Activated T-cell treated with anti-CD3 and anti-CD28 coated beads, Interleukin-2, amount 50 U/mL, for 72 hours (primary cell): Measurements from ENCODE around the gene MAPK14. TPM values are rescaled to one million over a fixed set of nuclear protein-coding genes. Genes with fewer than 3 reads are reported as not detected.

Experiments used
- ATAC-seq, 2 donors: fragments of 150-1000 bp; cut with Tn5 transposase; replicated peaks in 1 of 2; 2 replicates each; pipeline ENCODE4 v1.10.0; 2021; ENCODE audit warnings: moderate library complexity in 2 of 2, mild to moderate bottlenecking in 1 of 2
- DNase-seq, 2 donors: peaks; one replicate each; pipeline ENCODE4 v3.0.0; 2021 to 2022; ENCODE audit warnings: mixed read lengths in 1 of 2
- H3K27ac Mint-ChIP-seq: one replicate; pipeline ENCODE4 v1.8.0; 2022; ENCODE audit warnings: mild to moderate bottlenecking, moderate library complexity, mixed read lengths
- H3K27me3 Mint-ChIP-seq: one replicate; pipeline ENCODE4 v1.8.0; 2022; ENCODE audit warnings: low read depth, mixed read lengths
- H3K36me3 Mint-ChIP-seq, 2 donors: one replicate each; pipeline ENCODE4 v1.8.0; 2022; ENCODE audit warnings: mixed read lengths in 2 of 2, mild to moderate bottlenecking in 1 of 2; ENCODE audit not compliant: insufficient read depth in 2 of 2
- H3K4me1 Mint-ChIP-seq: one replicate; pipeline ENCODE4 v1.8.0; 2022; ENCODE audit warnings: low read depth, mixed read lengths
- H3K4me3 Mint-ChIP-seq, 2 donors: one replicate each; pipeline ENCODE4 v1.8.0; 2022; ENCODE audit warnings: mild to moderate bottlenecking in 2 of 2, mixed read lengths in 2 of 2, moderate library complexity in 2 of 2
- H3K9me3 Mint-ChIP-seq, 2 donors: one replicate each; pipeline ENCODE4 v1.8.0; 2022; ENCODE audit warnings: mixed read lengths in 2 of 2
- total RNA-seq, 2 donors: library from RNA; stranded (reverse); gene quantifications; one replicate each; pipeline ENCODE4 v1.2.3, GENCODE V29; 2022

MAPK14 gene
- total RNA-seq, 2 donors from 2014 or later = 53.0 to 63.4 TPM

DNA sequence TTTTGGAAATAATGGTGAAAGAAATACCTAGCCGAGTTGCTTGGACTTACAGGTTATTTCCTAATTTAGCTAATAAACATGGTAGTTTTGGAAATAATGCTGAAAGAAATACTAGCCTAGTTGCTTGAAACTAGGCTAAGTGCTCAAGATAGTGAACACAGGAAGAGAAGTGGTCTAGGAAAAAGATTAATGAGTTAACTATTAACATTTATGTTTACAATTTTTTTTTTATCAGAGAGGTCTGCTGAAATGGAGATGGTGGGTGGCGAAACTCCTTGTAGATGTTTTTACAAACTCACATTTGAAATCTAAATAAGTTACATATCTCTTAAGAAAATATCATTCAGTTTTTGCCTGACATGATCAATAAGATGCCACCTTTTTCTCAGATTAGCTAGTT lies 39.2 kb downstream of the MAPK14 start:
- H3K4me1 Mint-ChIP-seq = peaks cover 42% of the 10 kb centered on the region
- peaks cover 0 to 4% of the 10 kb centered on the region in 2 donors for H3K36me3 Mint-ChIP-seq
- no peak overlapping the region for H3K4me3 Mint-ChIP-seq
- H3K27me3 Mint-ChIP-seq = no peaks in the 10 kb centered on the region
- peak overlapping the region; percentile 83 for H3K27ac Mint-ChIP-seq
- no peaks in the 10 kb centered on the region for H3K9me3 Mint-ChIP-seq
- no peak for ATAC-seq
- DNase-seq = no peak

DNA sequence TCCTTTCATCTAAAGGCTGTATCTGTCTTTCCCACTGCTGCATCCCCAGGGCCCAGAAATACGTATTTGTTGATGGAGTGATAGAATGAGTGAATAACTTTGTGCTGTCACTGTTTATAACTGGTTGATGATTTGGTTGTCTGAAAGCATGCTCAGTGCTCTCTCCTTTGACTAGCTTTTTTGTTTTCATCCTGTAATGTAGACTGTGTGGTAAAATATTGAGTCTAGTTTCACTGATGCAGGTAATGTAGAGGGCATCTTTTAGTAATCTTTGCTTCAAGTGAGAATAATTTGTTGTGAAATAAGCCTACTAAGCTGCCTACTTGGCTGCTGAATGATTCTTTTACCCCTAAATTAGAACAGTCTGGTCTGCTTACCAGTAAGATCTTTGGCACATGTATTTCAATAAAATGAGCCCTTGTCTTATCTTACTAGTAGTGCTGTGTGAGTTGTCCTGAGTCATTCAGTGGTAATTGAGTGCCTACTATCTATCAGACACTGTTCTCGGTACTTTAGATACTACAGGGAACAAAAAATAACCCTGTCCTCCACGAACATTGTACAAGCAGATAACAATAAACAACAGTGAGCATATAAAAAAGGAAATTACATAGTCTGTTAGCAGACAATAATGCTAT lies 39.9 kb downstream of the MAPK14 start:
- H3K27me3 Mint-ChIP-seq = no peaks in the 10 kb centered on the region
- H3K9me3 Mint-ChIP-seq = no peaks in the 10 kb centered on the region
- H3K36me3 Mint-ChIP-seq = peaks cover 0 to 4% of the 10 kb centered on the region in 2 donors
- DNase-seq = no peak
- ATAC-seq = peak; percentile 59 to 89
- peaks cover 42% of the 10 kb centered on the region for H3K4me1 Mint-ChIP-seq
- H3K27ac Mint-ChIP-seq = peak overlapping the region; percentile 73
- H3K4me3 Mint-ChIP-seq = no peak overlapping the region

DNA sequence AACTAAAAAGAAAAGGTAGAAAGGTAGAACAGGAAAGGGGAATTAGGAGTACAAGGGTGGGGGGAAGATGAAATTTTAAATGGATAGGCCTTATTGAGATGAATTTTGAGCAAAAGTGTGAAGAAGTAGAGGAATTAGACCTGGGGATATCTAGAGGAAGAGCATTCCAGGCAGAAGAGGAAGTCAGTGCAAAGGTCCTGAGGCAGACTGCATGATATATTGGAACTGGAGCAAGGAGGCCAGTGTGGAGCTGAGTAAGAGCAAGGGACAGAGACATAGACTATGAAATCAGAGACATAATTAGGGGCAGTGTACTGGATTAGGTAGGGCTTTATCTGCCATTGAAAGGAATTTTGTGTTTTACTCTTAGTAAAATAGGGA lies 40.4 kb downstream of the MAPK14 start:
- Mint-ChIP-seq H3K4me1 (peaks cover 42% of the 10 kb centered on the region), H3K27me3 (no peaks in the 10 kb centered on the region), H3K36me3 (peaks cover 0 to 4% of the 10 kb centered on the region in 2 donors), H3K9me3 (no peaks in the 10 kb centered on the region), H3K27ac (peak overlapping the region; percentile 73), H3K4me3 (no peak overlapping the region)
- no peak for ATAC-seq
- DNase-seq = no peak

DNA sequence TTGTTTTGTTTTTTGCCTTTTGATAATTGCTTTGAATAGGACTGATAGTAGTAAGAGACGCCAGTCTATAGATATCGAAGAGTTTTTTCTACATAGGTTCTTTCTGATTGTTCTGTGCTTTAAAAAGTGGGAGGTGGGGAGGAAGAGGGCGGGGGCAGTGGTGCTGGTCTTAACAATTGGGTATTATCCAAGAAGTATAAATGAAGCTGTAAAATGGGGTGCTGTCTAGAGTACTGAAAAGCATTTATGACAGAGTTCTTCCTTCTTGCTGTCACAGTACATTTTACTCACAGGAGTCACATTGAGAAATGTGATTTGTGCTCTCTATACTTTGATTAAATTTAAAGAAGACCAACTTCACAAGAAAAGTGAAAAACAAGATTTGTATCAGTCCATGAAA lies 41.0 kb downstream of the MAPK14 start:
- peaks cover 42% of the 10 kb centered on the region for H3K4me1 Mint-ChIP-seq
- H3K36me3 Mint-ChIP-seq = peaks cover 1 to 3% of the 10 kb centered on the region in 2 donors
- ATAC-seq = no peak
- H3K9me3 Mint-ChIP-seq = no peaks in the 10 kb centered on the region
- no peak for DNase-seq
- H3K27me3 Mint-ChIP-seq = no peaks in the 10 kb centered on the region
- no peak overlapping the region for H3K27ac Mint-ChIP-seq
- no peak overlapping the region for H3K4me3 Mint-ChIP-seq

DNA sequence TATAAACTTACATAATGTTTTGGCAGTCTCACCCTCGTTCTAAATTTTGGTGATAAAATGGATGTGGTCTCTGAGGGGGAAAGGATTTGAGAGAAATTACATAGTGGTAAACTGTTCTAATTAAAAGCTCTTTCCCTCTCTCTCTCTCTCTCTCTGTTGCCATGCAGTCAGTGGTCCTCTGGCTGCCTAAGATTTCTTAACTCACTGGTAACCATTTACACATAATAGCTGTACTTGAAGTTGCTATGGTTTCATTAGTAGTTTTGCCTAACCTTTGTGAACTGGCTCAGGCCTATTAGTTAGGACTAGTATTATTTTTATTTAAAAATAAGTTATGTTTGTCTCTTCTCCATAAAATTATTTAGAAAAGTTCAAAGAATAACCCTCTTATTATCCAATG lies 42.0 kb downstream of the MAPK14 start:
- ATAC-seq (no peak), DNase-seq (no peak)
- H3K36me3 Mint-ChIP-seq = peaks cover 2 to 3% of the 10 kb centered on the region in 2 donors
- H3K27me3 Mint-ChIP-seq = no peaks in the 10 kb centered on the region
- no peak overlapping the region for H3K27ac Mint-ChIP-seq
- peaks cover 38% of the 10 kb centered on the region for H3K4me1 Mint-ChIP-seq
- H3K9me3 Mint-ChIP-seq = no peaks in the 10 kb centered on the region
- H3K4me3 Mint-ChIP-seq = no peak overlapping the region

DNA sequence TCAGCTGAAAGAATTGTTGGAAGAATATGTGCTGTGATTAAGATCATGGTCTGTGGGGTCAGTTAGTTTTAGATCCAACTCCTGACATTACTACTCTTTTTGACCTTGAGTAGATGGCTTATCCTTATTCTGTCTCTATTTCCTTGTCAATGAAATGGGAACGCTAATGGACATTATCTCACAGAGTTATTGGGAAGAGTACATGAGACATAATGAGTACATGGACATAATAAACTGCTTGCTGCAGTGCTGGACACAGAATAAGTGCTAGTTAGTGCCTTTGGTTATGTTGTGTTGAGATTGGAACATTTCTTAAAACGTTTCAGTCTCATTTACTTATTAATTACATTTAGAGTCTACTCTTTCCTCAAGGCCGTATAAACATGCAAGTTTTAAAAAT lies 42.6 kb downstream of the MAPK14 start:
- Mint-ChIP-seq H3K27me3 (no peaks in the 10 kb centered on the region), H3K36me3 (peaks cover 3% of the 10 kb centered on the region in 2 donors), H3K27ac (no peak overlapping the region), H3K9me3 (no peaks in the 10 kb centered on the region), H3K4me3 (no peak overlapping the region), H3K4me1 (peaks cover 31% of the 10 kb centered on the region)
- DNase-seq (no peak), ATAC-seq (no peak)

DNA sequence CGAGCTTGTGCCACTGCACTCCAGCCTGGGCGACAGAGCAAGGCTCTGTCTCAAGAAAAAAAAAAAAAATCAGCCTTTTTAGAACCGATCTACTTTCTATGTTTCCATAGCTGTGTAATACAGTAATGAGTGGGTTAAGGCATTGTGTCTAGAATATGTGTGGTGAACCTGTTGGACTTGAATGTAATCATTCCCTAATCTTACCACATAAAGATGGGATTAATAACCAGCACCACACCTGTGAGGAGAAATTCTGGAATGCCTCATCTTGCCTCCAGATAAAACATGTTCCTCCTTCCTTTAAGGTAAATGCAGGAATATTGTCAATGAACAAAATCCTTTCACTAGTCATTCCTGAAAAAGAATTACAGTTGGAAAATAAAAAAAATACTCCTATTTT lies 43.7 kb downstream of the MAPK14 start:
- DNase-seq (no peak), ATAC-seq (no peak)
- no peaks in the 10 kb centered on the region for H3K27me3 Mint-ChIP-seq
- peaks cover 3 to 6% of the 10 kb centered on the region in 2 donors for H3K36me3 Mint-ChIP-seq
- peaks cover 29% of the 10 kb centered on the region for H3K4me1 Mint-ChIP-seq
- H3K27ac Mint-ChIP-seq = no peak overlapping the region
- H3K4me3 Mint-ChIP-seq = no peak overlapping the region
- H3K9me3 Mint-ChIP-seq = no peaks in the 10 kb centered on the region

DNA sequence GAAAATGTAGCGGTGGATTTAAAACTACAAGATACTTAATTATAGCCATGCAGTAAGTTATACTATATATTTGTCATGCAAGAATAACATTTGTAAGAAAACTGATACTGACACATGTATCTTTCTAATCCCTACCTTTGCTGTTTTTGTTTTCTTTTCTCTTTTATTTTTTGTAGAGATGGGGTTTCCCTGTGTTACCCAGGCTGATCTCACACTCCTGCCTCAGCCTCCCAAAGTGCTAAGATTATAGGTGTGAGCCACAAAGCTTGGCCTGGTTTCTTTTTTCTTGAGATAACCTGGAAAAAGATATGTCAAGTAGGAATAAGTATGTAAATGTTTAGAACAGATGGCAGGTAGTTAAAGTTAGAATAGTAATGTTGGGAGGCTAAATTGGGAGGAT lies 44.1 kb downstream of the MAPK14 start:
- no peak for DNase-seq
- ATAC-seq = no peak
- Mint-ChIP-seq H3K9me3 (no peaks in the 10 kb centered on the region), H3K4me3 (no peak overlapping the region), H3K36me3 (peaks cover 3 to 6% of the 10 kb centered on the region in 2 donors), H3K4me1 (peaks cover 25% of the 10 kb centered on the region), H3K27ac (peak overlapping the region; percentile 58), H3K27me3 (no peaks in the 10 kb centered on the region)

DNA sequence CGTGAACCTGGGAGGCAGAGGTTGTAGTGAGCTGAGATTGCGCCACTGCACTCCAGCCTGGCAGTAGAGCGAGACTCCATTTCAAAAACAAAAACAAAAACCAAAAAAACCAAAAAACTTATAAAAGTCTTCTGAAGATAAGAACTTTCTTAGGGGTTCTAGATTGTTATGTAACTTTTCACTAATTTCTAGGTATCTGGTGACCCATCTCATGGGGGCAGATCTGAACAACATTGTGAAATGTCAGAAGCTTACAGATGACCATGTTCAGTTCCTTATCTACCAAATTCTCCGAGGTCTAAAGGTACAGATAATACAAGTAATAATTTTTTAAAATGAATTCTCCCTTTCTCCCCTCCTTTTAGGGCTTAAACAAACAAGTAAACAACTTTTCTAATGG lies 45.1 kb downstream of the MAPK14 start:
- H3K9me3 Mint-ChIP-seq = no peaks in the 10 kb centered on the region
- H3K27ac Mint-ChIP-seq = peak overlapping the region; percentile 33
- ATAC-seq = no peak

DNA sequence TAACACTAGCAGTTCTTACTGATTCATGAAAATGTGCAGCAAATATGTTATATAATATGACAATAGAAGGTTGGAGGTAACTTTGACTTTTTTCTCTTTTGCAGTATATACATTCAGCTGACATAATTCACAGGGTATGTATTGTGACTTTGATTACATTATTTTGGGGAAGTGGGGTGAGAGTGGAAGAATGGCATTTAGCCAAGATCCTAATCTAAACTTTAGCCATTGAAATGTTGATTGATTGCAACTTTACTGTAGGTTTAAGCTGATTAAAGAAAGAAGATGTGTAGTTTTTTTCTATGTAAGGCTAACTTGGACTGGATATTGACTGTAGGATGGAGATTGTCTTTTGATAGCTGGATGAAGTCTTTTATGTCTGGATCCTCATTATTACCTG lies 46.0 kb downstream of the MAPK14 start:
- Mint-ChIP-seq H3K27ac (no peak overlapping the region), H3K4me1 (peaks cover 8% of the 10 kb centered on the region), H3K9me3 (no peaks in the 10 kb centered on the region), H3K4me3 (no peak overlapping the region), H3K27me3 (no peaks in the 10 kb centered on the region), H3K36me3 (peaks cover 3 to 8% of the 10 kb centered on the region in 2 donors)
- DNase-seq (no peak), ATAC-seq (no peak)

More for the DNA sequence above, 45.1 kb downstream of the MAPK14 start:
- H3K36me3 Mint-ChIP-seq = peaks cover 3 to 6% of the 10 kb centered on the region in 2 donors
- no peak overlapping the region for H3K4me3 Mint-ChIP-seq
- no peak for DNase-seq
- no peaks in the 10 kb centered on the region for H3K27me3 Mint-ChIP-seq
- H3K4me1 Mint-ChIP-seq = peaks cover 17% of the 10 kb centered on the region

DNA sequence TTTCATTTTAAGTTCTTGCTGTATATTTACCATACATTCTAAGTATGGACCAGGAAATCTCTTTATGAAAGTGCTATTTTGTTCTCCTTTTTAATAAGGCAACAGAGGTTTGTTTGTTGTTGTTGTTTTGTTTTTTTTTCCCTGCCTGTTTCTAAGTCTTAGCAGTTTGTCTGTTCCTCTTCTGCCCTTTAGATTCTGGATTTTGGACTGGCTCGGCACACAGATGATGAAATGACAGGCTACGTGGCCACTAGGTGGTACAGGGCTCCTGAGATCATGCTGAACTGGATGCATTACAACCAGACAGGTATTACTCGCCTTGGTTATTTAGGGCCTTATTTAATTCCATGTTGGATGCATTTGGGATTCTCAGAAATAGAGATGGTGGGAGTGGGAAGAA lies 48.0 kb downstream of the MAPK14 start:
- Mint-ChIP-seq H3K4me3 (no peak overlapping the region), H3K4me1 (peaks cover 12% of the 10 kb centered on the region), H3K27me3 (no peaks in the 10 kb centered on the region), H3K36me3 (peaks cover 9 to 21% of the 10 kb centered on the region in 2 donors), H3K9me3 (no peaks in the 10 kb centered on the region), H3K27ac (peak overlapping the region; percentile 20)
- DNase-seq = no peak
- ATAC-seq = no peak

DNA sequence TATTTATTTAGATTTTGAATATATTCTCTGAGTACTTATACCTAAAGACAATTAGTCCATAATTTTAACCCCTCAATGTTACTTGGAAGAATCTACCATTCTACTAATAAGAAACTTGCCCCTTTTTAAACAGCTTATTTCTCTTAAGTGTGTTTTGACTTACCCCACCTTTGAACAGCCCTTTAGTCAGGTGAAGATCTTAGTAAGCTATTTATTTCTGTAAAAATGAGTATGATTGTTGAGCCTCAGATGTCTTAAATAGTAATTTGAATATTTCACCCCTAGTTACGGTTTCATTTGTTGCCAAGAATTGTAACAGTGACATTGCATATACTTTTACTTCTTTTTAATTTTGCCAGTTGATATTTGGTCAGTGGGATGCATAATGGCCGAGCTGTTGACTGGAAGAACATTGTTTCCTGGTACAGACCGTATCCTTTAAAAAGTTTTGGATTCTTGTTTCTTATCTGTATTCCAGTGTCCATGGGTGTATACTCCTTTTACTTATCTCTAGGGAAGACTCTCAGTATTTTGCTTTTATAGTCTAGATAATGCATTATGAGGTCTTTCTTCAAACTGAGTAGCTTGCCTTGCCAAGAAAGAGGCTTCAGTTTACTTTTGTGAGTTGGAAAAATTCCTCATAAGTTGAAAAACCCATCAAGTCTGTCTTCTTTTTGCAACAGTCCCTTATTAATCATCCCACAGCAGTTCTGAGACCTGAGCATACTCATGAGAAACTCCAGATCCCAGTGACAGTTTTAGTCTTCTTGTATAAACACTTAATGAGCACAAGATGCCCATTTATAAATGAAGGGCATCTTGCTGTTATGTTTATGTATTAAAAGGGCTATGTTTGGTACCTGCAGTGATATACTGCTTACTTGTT lies 48.8 kb downstream of the MAPK14 start:
- H3K36me3 Mint-ChIP-seq = peaks cover 11 to 25% of the 10 kb centered on the region in 2 donors
- peaks cover 0 to 1% of the 10 kb centered on the region in 2 donors for H3K9me3 Mint-ChIP-seq
- DNase-seq (no peak), ATAC-seq (peak in 1 of 2 donors; percentile 57)
- no peak overlapping the region for H3K4me3 Mint-ChIP-seq
- H3K27me3 Mint-ChIP-seq = no peaks in the 10 kb centered on the region
- H3K4me1 Mint-ChIP-seq = peaks cover 13% of the 10 kb centered on the region
- H3K27ac Mint-ChIP-seq = peak overlapping the region; percentile 3

DNA sequence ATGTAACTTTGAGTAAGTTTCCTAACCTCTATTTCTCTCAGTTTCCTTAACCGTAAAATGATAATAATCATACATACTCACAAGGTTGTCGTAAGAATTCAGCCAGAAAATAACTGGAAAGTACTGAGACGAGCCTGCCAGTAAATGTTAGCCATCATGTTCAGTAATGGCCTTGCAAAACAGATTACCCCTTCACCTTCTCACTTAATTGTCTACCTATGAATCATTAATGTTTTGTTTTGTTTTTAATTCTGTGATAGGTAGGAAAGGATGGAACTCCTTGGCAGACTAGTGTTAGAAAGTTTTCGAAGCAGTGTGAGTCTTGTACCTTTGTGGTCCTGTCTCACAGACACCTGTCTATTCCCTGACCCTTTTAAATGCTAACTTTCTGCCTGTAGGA lies 50.6 kb downstream of the MAPK14 start:
- Mint-ChIP-seq H3K27ac (no peak overlapping the region), H3K4me1 (peaks cover 13% of the 10 kb centered on the region), H3K27me3 (no peaks in the 10 kb centered on the region), H3K9me3 (peaks cover 1% of the 10 kb centered on the region in 2 donors), H3K4me3 (no peak overlapping the region), H3K36me3 (peaks cover 16 to 39% of the 10 kb centered on the region in 2 donors)
- no peak for DNase-seq
- no peak for ATAC-seq
